Measurements from ENCODE around the gene TREH. TPM values are rescaled to one million over a fixed set of nuclear protein-coding genes. Genes with fewer than 3 reads are reported as not detected.

TREH gene
- total RNA-seq, 4 donors from 2014 or later: not detected

GRCh38 chr11:118628031-118628430, 51.4 kb downstream of the TREH start:
- Histone ChIP-seq H3K36me3 (peaks cover 0 to 90% (median 4%) of the 10 kb centered on the region in 3 donors), H3K9me3 (no peaks in the 10 kb centered on the region), H3K4me1 (peaks cover 0 to 66% (median 13%) of the 10 kb centered on the region in 4 donors), H3K27ac (peak overlapping the region in 2 of 4 donors; percentile 71 to 88), H3K27me3 (no peaks in the 10 kb centered on the region), H3K4me3 (no peak overlapping the region)
- TF ChIP-seq POLR2A (IDR thresholded peaks at IDR 0.05) (no peak), EP300 (IDR thresholded peaks at IDR 0.05) (no peak), CTCF (IDR thresholded peaks at IDR 0.05) (no peak)
- WGBS, 2 donors: 90 to 93% methylated on average over 9 of the region's 20 CpGs
- no peak for DNase-seq (ENCODE audit: low spot score in 2 of 2)

GRCh38 chr11:118627566-118627965, 51.9 kb downstream of the TREH start:
- TF ChIP-seq POLR2A (IDR thresholded peaks at IDR 0.05) (no peak), CTCF (IDR thresholded peaks at IDR 0.05) (no peak), EP300 (IDR thresholded peaks at IDR 0.05) (no peak)
- Histone ChIP-seq H3K36me3 (peaks cover 0 to 88% (median 4%) of the 10 kb centered on the region in 3 donors), H3K4me1 (peaks cover 0 to 66% (median 14%) of the 10 kb centered on the region in 4 donors), H3K27ac (peak overlapping the region in 1 of 4 donors; percentile 88), H3K4me3 (no peak overlapping the region), H3K9me3 (no peaks in the 10 kb centered on the region), H3K27me3 (no peaks in the 10 kb centered on the region)
- no peak for DNase-seq (ENCODE audit: low spot score in 2 of 2)
- WGBS, 2 donors: 80 to 83% methylated on average over 7 to 8 of the region's 10 CpGs

- DNase-seq (ENCODE audit: low spot score in 2 of 2): no peak
- no peaks in the 10 kb centered on the region for H3K27me3 ChIP-seq
- H3K36me3 ChIP-seq: peaks cover 0 to 72% (median 4%) of the 10 kb centered on the region in 3 donors
- H3K27ac ChIP-seq: peak overlapping the region in 2 of 4 donors; percentile 10 to 55
- H3K4me1 ChIP-seq: peaks cover 0 to 66% (median 27%) of the 10 kb centered on the region in 4 donors
- WGBS, 2 donors: 76 to 79% methylated on average over 2 of the region's 2 CpGs
- no peak overlapping the region for H3K4me3 ChIP-seq
- no peak for TF ChIP-seq POLR2A (IDR thresholded peaks at IDR 0.05)
- TF ChIP-seq CTCF (IDR thresholded peaks at IDR 0.05): no peak
- TF ChIP-seq EP300 (IDR thresholded peaks at IDR 0.05): no peak
- no peaks in the 10 kb centered on the region for H3K9me3 ChIP-seq
These were observed 53.5 kb downstream of the TREH start for GRCh38 chr11:118625976-118626375.

- Histone ChIP-seq H3K27ac (peak overlapping the region in 2 of 4 donors; percentile 10 to 55), H3K4me3 (no peak overlapping the region), H3K9me3 (no peaks in the 10 kb centered on the region), H3K27me3 (no peaks in the 10 kb centered on the region), H3K36me3 (peaks cover 0 to 64% (median 4%) of the 10 kb centered on the region in 3 donors), H3K4me1 (peaks cover 0 to 66% (median 35%) of the 10 kb centered on the region in 4 donors)
- WGBS, 2 donors: 62 to 89% methylated on average over 6 of the region's 6 CpGs
- no peak for DNase-seq (ENCODE audit: low spot score in 2 of 2)
- TF ChIP-seq POLR2A (IDR thresholded peaks at IDR 0.05): no peak
- no peak for TF ChIP-seq CTCF (IDR thresholded peaks at IDR 0.05)
- no peak for TF ChIP-seq EP300 (IDR thresholded peaks at IDR 0.05)
These were observed 54.3 kb downstream of the TREH start for GRCh38 chr11:118625036-118625690.

- Histone ChIP-seq H3K27ac (peak overlapping the region; percentile 20 to 99 (median 80)), H3K4me1 (peaks cover 5 to 68% (median 49%) of the 10 kb centered on the region in 4 donors), H3K4me3 (no peak overlapping the region), H3K27me3 (no peaks in the 10 kb centered on the region), H3K9me3 (no peaks in the 10 kb centered on the region), H3K36me3 (peaks cover 0 to 45% (median 4%) of the 10 kb centered on the region in 3 donors)
- DNase-seq (ENCODE audit: low spot score in 2 of 2): no peak
- no peak for TF ChIP-seq CTCF (IDR thresholded peaks at IDR 0.05)
- WGBS, 2 donors: 51 to 69% methylated on average over 3 to 4 of the region's 4 CpGs
These were observed 56.2 kb downstream of the TREH start for GRCh38 chr11:118623269-118623655.
